GM12872 (cell line): ENCODE data around the gene ANO7.

ENCODE experiments used
- CTCF ChIP-seq: IDR thresholded peaks from 3 replicates; pipeline ENCODE4 v1.5.1; 2011; ENCODE audit warnings: low read depth, mild to moderate bottlenecking, low read length, moderate library complexity; ENCODE audit not compliant: insufficient read depth

The ANO7 gene

DNA sequence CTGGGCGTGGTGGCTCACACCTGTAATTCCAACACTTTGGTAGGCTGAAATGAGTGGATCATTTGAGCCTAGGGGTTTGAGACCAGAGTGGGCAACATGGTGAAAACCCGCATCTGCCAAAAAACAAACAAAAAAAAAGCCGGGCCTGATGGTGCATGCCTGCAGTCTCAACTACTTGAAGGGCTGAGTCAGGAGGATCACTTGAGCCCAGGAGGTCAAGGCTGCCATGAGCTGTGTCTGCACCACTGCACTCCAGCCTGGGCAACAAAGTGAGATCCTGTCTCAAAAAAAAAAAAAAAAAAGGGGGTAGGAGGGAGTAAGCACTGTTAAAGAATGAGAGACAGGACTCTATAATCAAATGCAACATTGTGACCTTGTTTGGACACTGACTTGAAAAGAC, 72.4 kb downstream of the ANO7 start:
- TF ChIP-seq CTCF, result no peak

DNA sequence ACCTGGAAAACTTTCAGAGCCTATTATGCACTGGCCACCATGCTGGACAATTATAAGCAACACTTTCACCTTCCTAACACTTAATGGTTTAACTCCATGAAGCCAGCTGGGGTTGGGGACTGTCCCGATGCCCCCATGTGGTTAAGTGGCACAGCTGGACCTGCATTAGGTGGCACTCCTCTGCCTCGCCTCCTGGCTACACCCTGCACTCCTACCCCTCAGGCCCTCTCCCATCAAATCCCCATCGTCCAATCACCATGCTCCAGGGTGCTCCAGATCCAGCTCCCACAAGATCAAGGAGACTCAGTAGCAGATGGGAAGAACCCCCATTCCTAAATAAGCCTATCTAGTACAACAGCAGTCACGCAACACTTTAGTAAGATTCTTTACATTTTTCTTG, 73.2 kb downstream of the ANO7 start:
- no peak for TF ChIP-seq CTCF

GRCh38 chr2:241263061-241263460, 74.6 kb downstream of the ANO7 start:
- TF ChIP-seq CTCF, result no peak

- no peak for TF ChIP-seq CTCF
Observed at GRCh38 chr2:241265506-241265905, 77.0 kb downstream of the ANO7 start.

GRCh38 chr2:241267249-241268067, 79.0 kb downstream of the ANO7 start:
- TF ChIP-seq CTCF, result peak; percentile 33; the same call in 1 of the 3 replicates

GRCh38 chr2:241268306-241268705, 79.8 kb downstream of the ANO7 start:
- TF ChIP-seq CTCF, result no peak

DNA sequence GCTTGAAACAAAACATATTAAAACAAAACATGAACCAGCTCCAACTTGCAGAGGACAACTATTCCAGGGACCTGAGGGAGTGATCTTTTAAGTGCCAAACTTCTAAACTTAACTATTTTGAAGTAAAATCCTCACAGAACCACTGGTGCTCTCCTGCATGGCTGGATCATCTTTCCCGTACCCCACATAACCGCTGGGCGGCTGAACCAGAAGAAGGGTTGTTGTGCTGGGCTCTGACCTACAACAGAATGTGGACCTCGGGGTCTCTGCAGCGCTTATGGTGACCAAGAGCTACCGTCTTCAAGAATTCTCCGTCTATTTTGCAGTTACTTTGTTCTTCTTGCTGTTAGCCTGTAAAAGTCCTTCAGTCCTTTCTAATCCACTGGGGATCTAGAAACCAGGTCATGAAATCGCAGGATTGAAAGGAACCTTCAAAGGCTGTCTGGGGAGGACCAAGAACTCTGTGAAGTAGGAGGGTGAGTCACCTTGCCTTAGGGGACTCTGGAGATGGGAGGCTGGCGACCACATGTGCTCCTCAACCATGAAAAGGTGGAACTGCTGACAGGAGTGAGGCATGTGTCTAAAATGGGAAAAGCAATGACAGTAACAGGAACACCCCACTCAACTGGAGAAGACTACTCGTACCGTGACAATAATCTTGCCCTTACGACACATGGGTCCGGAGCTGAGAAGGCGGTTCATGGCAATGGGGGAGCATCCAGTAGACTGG, 80.4 kb downstream of the ANO7 start:
- no peak for TF ChIP-seq CTCF
